HepG2 (cell line): ENCODE results near the gene DOCK2. TPM values are rescaled to one million over a fixed set of nuclear protein-coding genes. Genes with fewer than 3 reads are reported as not detected.

Experiments used
- ATAC-seq: fragments of 200-7000 bp; cut with Tn5 transposase; 3 replicates; pipeline ENCODE4 v1.9.1; 2020; ENCODE audit warnings: mild to moderate bottlenecking, moderate library complexity
- BruUV-seq: library from RNA; stranded (reverse); fragments of 400-500 nt; replicated peaks from 2 replicates; lab custom pipeline; 2021; lab: Mats Ljungman, UMichigan
- CTCF ChIA-PET: fragments of 300-600 bp; formaldehyde crosslinking; extraction: SDS; loops from one replicate; lab custom pipeline; 2021; ENCODE audit warnings: low total read pairs, inconsistent platforms, low intra/inter-chr PET ratio; lab: Yijun Ruan, JAX
- POLR2A ChIA-PET: fragments of 350-600 bp; sonication (Branson Sonifier 250); formaldehyde crosslinking; loops from one replicate; lab custom pipeline; 2020; ENCODE audit warnings: antibody characterized with exemption, inconsistent platforms; lab: Yijun Ruan, JAX
- DNase-seq: peaks from one replicate; pipeline ENCODE4 v3.0.0-alpha.2; 2015; ENCODE audit warnings: low spot score
- FAIRE-seq: peaks from 3 replicates; lab custom pipeline; 2011; peaks lifted over from hg19 to GRCh38; lab: Jason Lieb, UNC
- H2AFZ ChIP-seq: one replicate; pipeline ENCODE4 v1.6.1; 2011; ENCODE audit warnings: low read length, inconsistent platforms
- H3K27ac ChIP-seq: fragments of 300-600 bp; 3 replicates; pipeline ENCODE4 v1.8.0; 2011; ENCODE audit warnings: mixed run types, mild to moderate bottlenecking, mixed read lengths, low read length, inconsistent platforms; ENCODE audit not compliant: insufficient read depth; ENCODE audit errors: extremely low read length
- H3K27me3 ChIP-seq, 2 experiments: fragments of 200-600 bp in 1 of 2; 2 replicates in 1 of 2; 3 replicates in 1 of 2; pipeline versions ENCODE4 v1.6.0 to v1.8.0; 2011; ENCODE audit warnings: low read length in 2 of 2, mild to moderate bottlenecking in 2 of 2, moderate library complexity in 2 of 2, inconsistent platforms in 1 of 2; ENCODE audit not compliant: insufficient read depth in 2 of 2, control insufficient read depth in 1 of 2
- H3K36me3 ChIP-seq, 2 experiments: fragments of 200-600 bp in 1 of 2; replicated peaks in 1 of 2; 2 replicates in 1 of 2; 3 replicates in 1 of 2; pipeline versions ENCODE4 v1.5.1 to v1.8.0; 2011; ENCODE audit warnings: low read length in 2 of 2, inconsistent platforms in 1 of 2; ENCODE audit not compliant: insufficient read depth in 2 of 2, control insufficient read depth in 1 of 2
- H3K4me1 ChIP-seq: 2 replicates; pipeline ENCODE4 v1.5.1; 2012; ENCODE audit warnings: low read length, inconsistent platforms; ENCODE audit not compliant: insufficient read depth
- H3K4me2 ChIP-seq: 2 replicates; pipeline ENCODE4 v1.6.0; 2011; ENCODE audit warnings: low read depth, low read length, inconsistent platforms
- H3K4me3 ChIP-seq, 3 experiments: fragments of 200-600 bp in 1 of 3; sonication (generic), shearing (Covaris generic) in 1 of 3; replicated peaks in 1 of 3; 2 replicates each; pipeline ENCODE4 v1.5.1; 2011 to 2016; ENCODE audit warnings: low read length in 3 of 3, inconsistent platforms in 2 of 3, low read depth in 2 of 3, mild to moderate bottlenecking in 2 of 3, control low read depth in 1 of 3, mixed read lengths in 1 of 3; ENCODE audit not compliant: insufficient read depth in 1 of 3
- H3K79me2 ChIP-seq: one replicate; pipeline ENCODE4 v1.6.1; 2011; ENCODE audit warnings: low read length, inconsistent platforms; ENCODE audit not compliant: insufficient read depth
- H3K9ac ChIP-seq: 2 replicates; pipeline ENCODE4 v1.6.0; 2011; ENCODE audit warnings: mild to moderate bottlenecking, low read depth, low read length, inconsistent platforms; ENCODE audit not compliant: insufficient read depth
- H3K9me3 ChIP-seq: 2 replicates; pipeline ENCODE4 v1.5.1; 2012; ENCODE audit warnings: mild to moderate bottlenecking, low read length
- H4K20me1 ChIP-seq: 2 replicates; pipeline ENCODE4 v1.6.0; 2011; ENCODE audit warnings: inconsistent platforms, mild to moderate bottlenecking, low read length, moderate library complexity; ENCODE audit not compliant: insufficient read depth
- CREBL2 ChIP-seq: sonication (generic); formaldehyde crosslinking; IDR thresholded peaks from 2 replicates; pipeline ENCODE4 v1.8.1; 2023; ENCODE audit warnings: missing genetic modification reagents, mild to moderate bottlenecking, borderline replicate concordance
- ZBTB4 ChIP-seq: sonication (generic); formaldehyde crosslinking; IDR thresholded peaks from 2 replicates; pipeline ENCODE4 v1.4.0; 2020; ENCODE audit warnings: missing genetic modification reagents, mild to moderate bottlenecking, borderline replicate concordance
- ZBTB43 ChIP-seq: sonication (generic); formaldehyde crosslinking; conservative IDR thresholded peaks from 2 replicates; pipeline ENCODE4 v1.4.0; 2020; ENCODE audit warnings: missing genetic modification reagents
- ZNF142 ChIP-seq: sonication (generic); formaldehyde crosslinking; IDR thresholded peaks from 2 replicates; pipeline ENCODE4 v1.4.0; 2020; ENCODE audit warnings: missing genetic modification reagents
- WGBS: methylation state at CpG from one replicate; pipeline ENCODE4 v1.1.6; 2017; ENCODE audit warnings: low lambda C conversion rate; 5-methylcytosine and 5-hydroxymethylcytosine counted together
- in situ Hi-C: cut with HindIII; loops from 2 replicates; pipeline ENCODE4 v1.10.0; 2017; ENCODE audit warnings: low pct_unique_long_range_greater_than_20kb; ENCODE audit not compliant: extremely low pct_ligation_motif_present
- intact Hi-C: fragments of 100-400 bp; cut with micrococcal nuclease; formaldehyde crosslinking; loops from one replicate; pipeline ENCODE4 v1.10.0; 2022; ENCODE audit not compliant: unreplicated experiment
- polyA plus RNA-seq, 8 experiments: library from polyadenylated mRNA; depleted of rRNA in 3 of 8; stranded (reverse) in 7 of 8; unstranded in 1 of 8; fragments of >200 nt; fragmentation: Illumina TruSeq in 4 of 8; extraction: Trizol in 4 of 8; gene quantifications; 2 replicates each; pipeline versions ENCODE4 v1.2.1 to v1.2.3, GENCODE V29; 2011 to 2016; ENCODE audit warnings: low read depth in 4 of 8, missing spikeins in 1 of 8, mixed read lengths in 1 of 8; ENCODE audit not compliant: insufficient read depth in 1 of 8
- total RNA-seq, 5 experiments: library from RNA; depleted of rRNA; stranded (reverse); fragments of >200 nt; fragmentation: Illumina TruSeq; extraction: Trizol; gene quantifications; 2 replicates each; pipeline ENCODE4 v1.2.3, GENCODE V29; 2016; ENCODE audit warnings: low read depth in 1 of 5

Gene DOCK2
- total and polyA plus RNA-seq, 2 of the 13 experiments (the other 11 are each of a cell fraction or from before 2014, with no cell fraction given), result not detected

- Histone ChIP-seq H3K4me3 (no peak overlapping the region), H3K79me2 (no peaks in the 10 kb centered on the region), H3K4me1 (no peaks in the 10 kb centered on the region), H3K4me2 (no peak overlapping the region), H4K20me1 (no peaks in the 10 kb centered on the region), H3K9ac (no peak overlapping the region), H3K27ac (no peak overlapping the region), H2AFZ (no peak overlapping the region), H3K36me3 (no peaks in the 10 kb centered on the region), H3K9me3 (no peaks in the 10 kb centered on the region), H3K27me3 (peaks cover 0 to 4% of the 10 kb centered on the region in 2 experiments; a peak in 2 of 5 replicates)
- DNase-seq, result no peak
- TF ChIP-seq ZBTB4 (CRISPR knock-in tag) (no peak), ZBTB43 (CRISPR knock-in tag) (no peak), CREBL2 (CRISPR knock-in tag) (no peak), ZNF142 (no peak)
- CTCF ChIA-PET, result no interaction called here
- POLR2A ChIA-PET, result no interaction called here
- WGBS, result 49% methylated on average over 8 of the region's 8 CpGs
- intact Hi-C loops (no loop called here), in situ Hi-C loops (loop anchor here (5.0 kb wide), 1 partner anchor 286 kb away; the partner anchor contains the start of gene INSYN2B)
- no peak for ATAC-seq
- BruUV-seq, result no TSS peak
- no peak for FAIRE-seq
Observed at GRCh38 chr5:169695919-169696490, 58.9 kb downstream of the DOCK2 start.
